ENCODE results near the gene GRIP2.

- TF ChIP-seq EZH2 (optimal IDR thresholded peaks at IDR 0.05; ENCODE audit: low read depth, low read length) (no peak), CTCF (IDR thresholded peaks at IDR 0.05; ENCODE audit: low read length) (no peak), EZH2phosphoT487 (IDR thresholded peaks at IDR 0.05; ENCODE audit: low read length) (no peak)
Measured at GRCh38 chr3:14485981-14486380, 54.2 kb downstream of the GRIP2 start.
